ENCODE results near the gene TRAPPC5.

DNA sequence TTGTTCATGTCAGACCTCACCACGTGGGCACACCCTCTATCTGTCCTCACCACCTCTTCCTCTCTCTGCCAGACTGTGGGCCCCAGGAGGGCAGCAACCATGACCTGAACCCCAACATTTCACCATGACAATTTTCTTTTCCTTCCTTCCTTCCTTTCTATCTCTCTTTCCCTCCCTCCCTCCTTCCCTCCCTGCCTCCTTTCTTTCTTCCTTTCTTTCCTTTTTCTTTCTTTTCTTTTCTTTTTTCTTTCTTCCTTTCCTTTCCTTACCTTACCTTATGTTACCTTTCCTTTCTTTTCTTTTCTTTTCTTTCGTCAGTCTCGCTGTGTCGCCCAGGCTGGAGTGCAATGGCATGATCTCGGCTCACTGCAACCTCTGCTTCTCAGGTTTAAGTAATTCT lies 30.0 kb downstream of the TRAPPC5 start:
- TF ChIP-seq CTCF (conservative IDR thresholded peaks at IDR 0.05) (no peak), ZFX (IDR thresholded peaks at IDR 0.05) (no peak)
